Measurements from ENCODE around the gene SEC24D.

Gene SEC24D

DNA sequence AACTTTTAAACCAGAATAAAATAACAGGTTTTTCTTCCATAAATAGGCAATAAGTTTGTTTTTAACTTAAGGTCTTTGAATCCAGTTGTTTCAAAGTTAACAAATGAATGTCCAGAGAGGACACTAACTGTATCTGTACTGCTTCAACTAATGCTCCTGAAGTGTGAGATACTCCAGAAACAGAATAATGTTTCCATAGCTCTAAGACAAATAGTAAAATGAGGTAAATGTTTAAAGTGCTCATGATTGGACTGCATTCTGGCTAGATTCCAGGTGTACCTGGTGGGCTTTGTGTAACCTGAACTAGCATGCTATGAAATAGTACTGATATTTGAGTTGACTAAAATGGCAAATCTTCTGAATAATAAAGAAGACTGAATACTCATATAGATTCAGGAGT lies 99.0 kb downstream of the SEC24D start:
- no peak for DNase-seq (ENCODE audit: low spot score)
- ChIA-PET POLR2A (ENCODE audit: low non-redundant PET) (no interaction called here), CTCF (interaction anchor here (1.1 kb wide), 1 partner anchor 128 kb away, joined by 3 read pairs; no protein-coding TSS in a partner anchor)
- TF ChIP-seq, protein P1, sequence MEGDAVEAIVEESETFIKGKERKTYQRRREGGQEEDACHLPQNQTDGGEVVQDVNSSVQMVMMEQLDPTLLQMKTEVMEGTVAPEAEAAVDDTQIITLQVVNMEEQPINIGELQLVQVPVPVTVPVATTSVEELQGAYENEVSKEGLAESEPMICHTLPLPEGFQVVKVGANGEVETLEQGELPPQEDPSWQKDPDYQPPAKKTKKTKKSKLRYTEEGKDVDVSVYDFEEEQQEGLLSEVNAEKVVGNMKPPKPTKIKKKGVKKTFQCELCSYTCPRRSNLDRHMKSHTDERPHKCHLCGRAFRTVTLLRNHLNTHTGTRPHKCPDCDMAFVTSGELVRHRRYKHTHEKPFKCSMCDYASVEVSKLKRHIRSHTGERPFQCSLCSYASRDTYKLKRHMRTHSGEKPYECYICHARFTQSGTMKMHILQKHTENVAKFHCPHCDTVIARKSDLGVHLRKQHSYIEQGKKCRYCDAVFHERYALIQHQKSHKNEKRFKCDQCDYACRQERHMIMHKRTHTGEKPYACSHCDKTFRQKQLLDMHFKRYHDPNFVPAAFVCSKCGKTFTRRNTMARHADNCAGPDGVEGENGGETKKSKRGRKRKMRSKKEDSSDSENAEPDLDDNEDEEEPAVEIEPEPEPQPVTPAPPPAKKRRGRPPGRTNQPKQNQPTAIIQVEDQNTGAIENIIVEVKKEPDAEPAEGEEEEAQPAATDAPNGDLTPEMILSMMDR (conservative IDR thresholded peaks at IDR 0.05; ENCODE audit: low read depth), result no peak
- no peak overlapping the region for H3K27ac ChIP-seq

DNA sequence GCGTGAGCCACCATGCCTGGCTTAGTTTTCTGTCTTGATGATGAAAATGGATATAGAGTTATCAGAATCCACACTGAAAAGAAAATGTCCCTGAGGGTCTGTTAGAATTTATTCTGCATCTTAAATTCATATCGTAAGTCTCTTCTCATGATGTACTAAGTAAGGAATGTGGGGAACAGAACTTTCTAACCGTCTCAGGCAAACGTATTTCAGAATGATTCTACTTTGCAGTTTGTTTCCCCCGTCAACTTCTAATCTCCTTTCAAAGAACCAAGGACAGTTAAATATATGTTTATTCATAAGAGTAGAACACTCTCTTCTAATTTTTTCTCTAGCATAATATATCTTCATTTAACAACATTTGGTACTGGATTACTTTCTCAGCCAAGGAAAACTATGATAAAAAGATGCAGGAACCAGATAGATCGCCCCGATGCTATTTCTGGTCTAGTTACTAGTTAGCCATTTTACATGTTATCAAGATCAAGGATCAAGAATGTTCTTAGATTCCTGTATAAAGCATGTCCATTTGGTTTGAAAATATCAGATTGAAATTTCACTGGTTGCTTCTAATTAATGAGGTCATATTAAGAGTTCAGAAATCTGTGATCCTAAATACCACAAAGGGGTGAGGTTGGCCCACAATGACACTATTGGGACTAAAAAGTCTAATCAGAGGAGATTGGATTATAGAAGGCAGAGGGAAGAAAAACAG lies 101.3 kb downstream of the SEC24D start:
- ChIA-PET CTCF (no interaction called here), POLR2A (ENCODE audit: low non-redundant PET) (no interaction called here)
- no peak overlapping the region for H3K27ac ChIP-seq
- no peak for DNase-seq (ENCODE audit: low spot score)
- TF ChIP-seq, protein P1 (conservative IDR thresholded peaks at IDR 0.05; ENCODE audit: low read depth), result no peak

DNA sequence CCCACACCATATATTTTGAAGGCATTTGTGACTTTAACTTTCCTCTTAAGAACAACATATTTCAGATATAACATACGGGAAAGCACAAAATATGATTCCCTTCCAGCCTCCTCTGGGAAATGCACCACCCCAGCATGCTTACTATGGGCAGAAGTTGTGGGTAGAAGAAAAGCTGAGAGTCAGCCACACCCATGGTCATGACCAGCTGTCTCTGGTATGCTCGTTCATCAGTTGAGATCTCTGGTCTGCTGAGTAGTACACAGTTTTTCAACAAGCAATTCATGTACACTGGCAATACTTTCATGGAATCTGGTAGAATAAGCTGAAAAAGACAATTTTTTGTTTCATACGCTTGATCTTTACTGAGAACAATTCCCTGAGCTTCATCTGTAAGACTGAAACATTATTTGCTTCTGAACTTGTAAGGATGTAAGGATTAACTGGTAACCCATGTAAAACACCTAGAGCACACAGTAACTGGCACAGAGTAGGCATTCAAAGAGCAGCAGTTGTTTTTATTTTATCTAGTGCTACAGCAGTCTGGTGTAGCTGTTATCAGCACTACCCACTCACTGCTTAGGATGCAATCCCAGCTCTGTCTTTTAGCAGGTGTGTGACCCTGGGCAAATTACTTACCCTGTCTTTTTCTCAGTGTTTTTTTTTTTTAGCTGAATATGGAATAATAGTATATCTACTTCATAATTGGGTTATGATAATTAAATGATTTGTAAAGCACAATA lies 103.2 kb downstream of the SEC24D start:
- H3K27ac ChIP-seq, result no peak overlapping the region

DNA sequence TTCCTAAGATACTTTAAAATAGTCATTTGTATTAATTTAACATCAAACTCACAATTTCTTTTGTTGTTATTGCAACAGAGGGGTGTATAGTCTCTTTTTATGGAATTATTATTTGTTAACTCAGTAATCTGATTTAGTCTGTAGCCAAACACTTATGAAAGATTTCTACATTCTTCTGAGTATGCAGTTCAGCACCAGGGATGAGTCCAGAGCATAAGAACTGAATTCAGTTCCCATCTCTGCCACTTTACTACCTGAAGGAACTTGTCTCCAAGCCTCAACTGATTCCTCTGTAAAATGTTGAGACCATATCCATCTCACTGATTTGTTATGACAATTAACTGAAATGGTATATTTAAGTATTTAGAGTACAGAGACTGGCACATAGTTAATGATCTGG lies 105.2 kb downstream of the SEC24D start:
- DNase-seq (ENCODE audit: low spot score), result no peak
- TF ChIP-seq, protein P1 (conservative IDR thresholded peaks at IDR 0.05; ENCODE audit: low read depth), result no peak
- H3K27ac ChIP-seq, result no peak overlapping the region
- ChIA-PET CTCF (no interaction called here), POLR2A (ENCODE audit: low non-redundant PET) (no interaction called here)

More for the DNA sequence above, 103.2 kb downstream of the SEC24D start:
- DNase-seq (ENCODE audit: low spot score), result no peak
- TF ChIP-seq, protein P1 (conservative IDR thresholded peaks at IDR 0.05; ENCODE audit: low read depth), result no peak
- ChIA-PET CTCF (interaction anchor here (0.8 to 1.0 kb wide), 2 partner anchors 12 to 132 kb away, joined by 3 read pairs; no protein-coding TSS in a partner anchor), POLR2A (ENCODE audit: low non-redundant PET) (interaction anchor here (0.6 to 0.7 kb wide), 2 partner anchors 33 to 235 kb away, joined by 3 to 4 read pairs; no protein-coding TSS in a partner anchor)

DNA sequence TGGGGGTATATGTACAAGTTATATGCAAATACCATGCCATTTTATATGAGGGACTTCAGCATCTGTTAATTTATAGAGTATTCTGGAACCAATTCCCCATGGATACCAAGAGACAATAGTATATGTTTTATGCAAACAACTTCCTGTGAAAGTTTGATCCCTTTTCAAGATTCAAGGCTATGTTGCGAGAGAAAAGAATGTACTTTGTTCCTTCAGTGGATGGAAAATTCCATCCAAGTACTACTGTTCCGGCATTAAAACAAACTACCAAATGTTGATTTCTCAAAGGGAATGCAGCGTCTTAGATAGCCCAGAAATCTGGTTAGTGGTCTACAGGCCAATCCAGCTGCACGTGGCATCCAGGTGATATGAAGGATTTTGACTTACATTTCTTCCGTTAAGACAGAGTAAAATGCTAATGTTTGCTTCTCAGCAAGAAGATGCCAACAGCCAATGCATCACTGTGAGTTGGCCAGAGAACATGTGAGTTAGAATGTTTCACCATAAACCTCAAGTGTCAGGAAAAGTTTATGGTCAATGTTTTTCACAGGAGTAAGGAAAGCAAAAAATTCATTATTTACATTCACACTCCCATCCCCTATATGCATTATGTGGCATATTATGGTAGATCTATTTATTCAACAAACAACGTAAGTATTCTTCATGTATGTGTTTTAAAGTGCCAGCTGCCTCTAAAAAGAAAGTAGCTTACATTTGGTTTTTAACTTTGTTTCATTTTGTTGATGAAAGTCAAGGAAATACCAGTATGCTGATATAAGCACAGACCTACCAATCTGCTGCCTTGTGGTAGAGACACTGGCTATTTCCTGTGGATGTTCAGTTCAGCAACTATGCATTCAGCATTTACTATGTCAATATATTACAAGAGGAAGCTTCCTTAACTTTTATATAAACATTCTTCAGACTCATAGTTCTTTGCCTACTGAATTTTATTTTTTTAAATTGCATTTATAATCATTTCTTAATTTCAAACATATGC lies 106.3 kb downstream of the SEC24D start:
- TF ChIP-seq, protein P1 (conservative IDR thresholded peaks at IDR 0.05; ENCODE audit: low read depth), result no peak
- CTCF ChIA-PET, result no interaction called here
- DNase-seq (ENCODE audit: low spot score), result no peak
- POLR2A ChIA-PET (ENCODE audit: low non-redundant PET), result no interaction called here
- H3K27ac ChIP-seq, result no peak overlapping the region

DNA sequence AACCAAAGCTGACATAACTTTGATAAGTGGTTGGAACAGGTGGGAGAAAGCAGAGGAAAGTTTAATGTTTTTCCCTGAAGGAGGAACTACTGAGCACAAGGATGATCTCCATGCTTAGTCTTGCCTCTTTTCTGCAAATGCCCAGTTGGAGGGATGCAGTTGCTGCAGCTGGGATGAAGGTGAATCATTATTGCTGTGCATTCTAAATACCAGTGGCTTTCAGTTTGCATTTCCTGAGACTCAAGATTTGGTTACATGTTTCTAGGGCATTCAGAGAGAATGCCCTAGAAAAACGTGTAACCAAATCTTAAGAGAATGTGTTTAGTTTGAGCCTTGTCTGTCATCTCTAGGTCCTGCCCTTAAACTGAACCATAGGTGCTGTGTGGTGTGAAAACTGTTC lies 108.6 kb downstream of the SEC24D start:
- POLR2A ChIA-PET (ENCODE audit: low non-redundant PET), result no interaction called here
- H3K27ac ChIP-seq, result no peak overlapping the region
- CTCF ChIA-PET, result no interaction called here
- DNase-seq (ENCODE audit: low spot score), result no peak
- TF ChIP-seq, protein P1 (conservative IDR thresholded peaks at IDR 0.05; ENCODE audit: low read depth), result no peak
